Prostate gland (tissue), 2 donors: ENCODE data around the gene BIRC2.

Experiments used
- CTCF ChIP-seq, 4 experiments: fragments of 200-600 bp in 2 of 4; fragments of 450-650 bp in 2 of 4; sonication (generic) in 2 of 4; IDR thresholded peaks; 1 replicate in 3 of 4; 2 replicates in 1 of 4; pipeline ENCODE4 v1.5.1; 2016 to 2019; ENCODE audit warnings: antibody characterized with exemption in 4 of 4, mild to moderate bottlenecking in 2 of 4, moderate library complexity in 2 of 4
- POLR2AphosphoS5 ChIP-seq: sonication (generic); formaldehyde crosslinking; IDR thresholded peaks from one replicate; pipeline ENCODE4 v1.6.1; 2017; ENCODE audit warnings: antibody characterized with exemption

GRCh38 chr11:102313238-102313940, 33.6 kb upstream of the BIRC2 start:
- TF ChIP-seq CTCF (IDR thresholded peaks at IDR 0.05) = no peak
- no peak for TF ChIP-seq POLR2AphosphoS5
